GM12864 (cell line): ENCODE measurements around the gene ZNF223.

Source experiments
- DNase-seq: peaks from one replicate; pipeline ENCODE4 v3.0.0-alpha.2; 2011; ENCODE audit warnings: low read depth
- H3K4me3 ChIP-seq: 2 replicates; pipeline ENCODE4 v1.5.1; 2011; ENCODE audit warnings: mild to moderate bottlenecking, low read depth, low read length, control low read depth
- TF ChIP-seq, protein P1 (sequence below): IDR thresholded peaks from 2 replicates; pipeline ENCODE4 v1.5.1; 2011; ENCODE audit warnings: low read depth, mild to moderate bottlenecking, moderate library complexity, low read length, control low read depth, inconsistent platforms; ENCODE audit errors: missing control alignments

ZNF223 gene

DNA sequence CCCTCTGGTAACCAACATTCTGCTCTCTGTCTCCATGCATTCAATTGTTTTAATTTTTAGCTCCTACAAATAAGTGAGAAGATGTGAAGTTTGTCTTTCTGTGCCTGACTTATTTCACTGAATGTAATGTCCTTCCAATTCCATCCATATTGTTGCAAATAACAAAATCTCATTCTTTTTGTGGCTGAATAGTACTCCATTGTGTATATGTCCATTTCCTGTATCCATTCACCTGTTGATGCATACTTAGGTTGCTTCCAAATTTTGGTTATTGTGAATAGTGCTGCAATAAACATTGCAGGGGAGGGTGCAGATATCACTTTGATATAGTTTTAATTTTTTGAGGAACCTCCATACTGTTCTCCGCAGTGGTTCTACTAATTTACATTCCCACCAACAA is 17.6 kb downstream of the ZNF223 start:
- no peak for DNase-seq
- H3K4me3 ChIP-seq: no peak overlapping the region
- TF ChIP-seq, protein P1, sequence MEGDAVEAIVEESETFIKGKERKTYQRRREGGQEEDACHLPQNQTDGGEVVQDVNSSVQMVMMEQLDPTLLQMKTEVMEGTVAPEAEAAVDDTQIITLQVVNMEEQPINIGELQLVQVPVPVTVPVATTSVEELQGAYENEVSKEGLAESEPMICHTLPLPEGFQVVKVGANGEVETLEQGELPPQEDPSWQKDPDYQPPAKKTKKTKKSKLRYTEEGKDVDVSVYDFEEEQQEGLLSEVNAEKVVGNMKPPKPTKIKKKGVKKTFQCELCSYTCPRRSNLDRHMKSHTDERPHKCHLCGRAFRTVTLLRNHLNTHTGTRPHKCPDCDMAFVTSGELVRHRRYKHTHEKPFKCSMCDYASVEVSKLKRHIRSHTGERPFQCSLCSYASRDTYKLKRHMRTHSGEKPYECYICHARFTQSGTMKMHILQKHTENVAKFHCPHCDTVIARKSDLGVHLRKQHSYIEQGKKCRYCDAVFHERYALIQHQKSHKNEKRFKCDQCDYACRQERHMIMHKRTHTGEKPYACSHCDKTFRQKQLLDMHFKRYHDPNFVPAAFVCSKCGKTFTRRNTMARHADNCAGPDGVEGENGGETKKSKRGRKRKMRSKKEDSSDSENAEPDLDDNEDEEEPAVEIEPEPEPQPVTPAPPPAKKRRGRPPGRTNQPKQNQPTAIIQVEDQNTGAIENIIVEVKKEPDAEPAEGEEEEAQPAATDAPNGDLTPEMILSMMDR: no peak

DNA sequence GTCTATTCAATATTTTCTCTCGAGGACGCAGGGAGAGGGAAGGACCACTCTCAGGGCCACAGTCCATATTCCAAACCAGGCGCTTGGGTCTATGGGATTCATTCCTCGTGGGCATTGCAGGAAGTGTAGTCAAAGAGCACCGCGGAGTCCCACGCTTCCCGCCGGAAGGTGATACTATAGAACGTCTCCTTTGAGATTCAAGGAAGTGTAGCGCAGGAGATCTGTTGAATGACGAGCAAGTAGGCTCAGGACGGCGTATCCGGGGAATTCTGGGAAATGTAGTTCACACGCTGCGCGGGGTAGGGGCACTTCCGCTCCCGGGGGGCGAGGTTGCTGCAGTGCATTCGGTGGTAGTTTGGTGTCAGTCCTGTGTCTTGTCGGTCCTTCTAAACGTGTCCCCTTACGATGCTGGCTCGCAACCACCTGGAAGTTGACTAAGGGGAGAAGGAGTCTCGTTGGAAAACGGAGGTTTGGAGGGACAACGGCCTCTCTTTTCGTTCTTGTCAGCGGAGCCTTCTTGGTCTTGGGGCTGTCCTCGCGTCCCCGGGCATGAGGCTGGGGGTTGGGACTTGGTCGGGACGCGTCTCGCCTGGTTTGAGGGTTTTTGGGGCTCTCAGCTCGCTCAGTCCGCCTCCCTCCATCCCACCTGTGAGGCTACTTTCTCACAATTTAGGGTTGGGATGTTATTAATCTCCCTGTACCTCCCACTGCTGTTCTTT is 20.1 kb downstream of the ZNF223 start, which contains the start of gene ZNF284:
Gene ZNF284, plus strand, starts transcription at position 336 of the 719 bp plus-strand sequence. CDS start 4,231 bp downstream, outside the sequence.
- peak; percentile 71 for DNase-seq
- TF ChIP-seq, protein P1: no peak
- peak within 1 kb of the TSS; percentile 70 for H3K4me3 ChIP-seq

DNA sequence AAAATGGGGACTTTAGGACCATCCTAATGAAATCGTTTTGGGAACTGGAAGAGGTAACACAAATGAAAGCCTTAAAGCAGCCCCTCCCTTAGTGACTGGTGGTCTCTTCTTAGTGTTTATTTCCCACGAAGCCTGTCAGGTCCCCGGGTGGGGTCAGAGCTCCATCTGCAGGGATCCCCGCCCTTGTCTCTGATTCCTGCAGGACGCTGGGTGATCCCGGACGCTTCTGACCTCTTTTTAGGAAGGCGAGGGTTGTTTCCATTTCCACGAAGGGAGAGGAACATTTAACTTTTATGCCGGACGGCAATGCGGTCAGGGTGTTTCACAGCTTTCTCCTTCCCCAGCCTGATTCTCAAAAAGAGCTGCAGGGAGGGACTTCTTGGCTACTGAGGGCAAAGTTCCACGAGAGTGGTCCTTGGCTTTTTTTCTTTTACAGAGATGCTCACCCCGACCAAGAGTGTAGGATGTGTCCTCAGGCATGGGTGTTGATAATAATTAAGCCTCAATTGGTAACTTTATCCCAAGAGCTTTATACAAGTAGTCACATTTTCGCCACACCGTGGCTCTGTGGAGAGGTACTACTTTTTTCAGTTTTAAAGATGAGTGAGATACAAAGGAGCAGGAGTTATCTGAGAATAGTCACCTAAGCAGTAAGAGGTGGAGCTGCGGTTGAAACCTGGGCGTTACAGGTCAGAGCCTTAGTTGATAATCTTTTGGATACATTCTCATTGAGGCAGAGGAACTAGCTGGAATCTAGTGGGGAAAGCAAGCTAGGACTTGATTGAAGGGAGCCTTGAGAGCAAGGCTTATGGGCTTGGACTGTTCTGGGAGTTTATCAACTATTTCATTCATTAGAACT is 20.9 kb downstream of the ZNF223 start:
- TF ChIP-seq, protein P1: no peak
- DNase-seq: no peak
- H3K4me3 ChIP-seq: peak overlapping the region; percentile 70

DNA sequence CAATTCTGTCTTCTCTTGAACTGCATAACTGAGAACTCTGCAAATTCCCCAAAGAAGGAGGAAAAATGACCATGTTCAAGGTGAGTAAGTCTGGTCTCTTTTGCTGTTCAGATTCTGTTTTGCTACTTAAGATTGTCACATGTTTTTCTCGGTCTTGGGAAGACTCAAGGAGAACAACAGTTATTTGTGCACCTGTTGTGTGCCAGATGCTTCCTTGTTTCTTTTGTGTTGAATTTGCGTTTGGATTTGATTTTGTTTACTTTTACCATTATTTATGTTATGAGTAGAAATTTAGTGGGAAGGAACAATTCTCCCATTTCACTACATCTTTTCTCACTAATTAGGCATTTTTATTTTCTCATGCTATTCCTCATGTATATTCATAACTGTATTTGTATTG is 24.5 kb downstream of the ZNF223 start:
- H3K4me3 ChIP-seq: no peak overlapping the region
- no peak for DNase-seq
- TF ChIP-seq, protein P1: no peak

DNA sequence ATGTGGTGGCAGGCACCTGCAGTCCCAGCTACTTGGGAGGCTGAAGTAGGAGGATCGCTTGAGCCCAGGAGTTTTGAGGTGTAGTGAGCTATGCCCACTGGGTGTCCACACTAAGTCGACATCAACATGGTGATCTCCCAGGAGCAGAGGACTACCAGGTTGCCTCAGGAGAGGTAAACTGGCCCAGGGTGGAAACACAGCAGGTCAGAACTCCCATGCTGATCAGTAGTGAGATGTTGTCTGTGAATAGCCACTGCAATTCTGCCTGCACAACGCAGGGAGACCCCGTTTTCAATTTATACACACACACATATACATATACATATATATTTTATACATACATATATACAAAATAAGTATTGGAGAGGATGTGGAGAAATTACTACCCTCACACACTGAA is 40.3 kb downstream of the ZNF223 start:
- no peak for DNase-seq
- TF ChIP-seq, protein P1: no peak
- no peak overlapping the region for H3K4me3 ChIP-seq

DNA sequence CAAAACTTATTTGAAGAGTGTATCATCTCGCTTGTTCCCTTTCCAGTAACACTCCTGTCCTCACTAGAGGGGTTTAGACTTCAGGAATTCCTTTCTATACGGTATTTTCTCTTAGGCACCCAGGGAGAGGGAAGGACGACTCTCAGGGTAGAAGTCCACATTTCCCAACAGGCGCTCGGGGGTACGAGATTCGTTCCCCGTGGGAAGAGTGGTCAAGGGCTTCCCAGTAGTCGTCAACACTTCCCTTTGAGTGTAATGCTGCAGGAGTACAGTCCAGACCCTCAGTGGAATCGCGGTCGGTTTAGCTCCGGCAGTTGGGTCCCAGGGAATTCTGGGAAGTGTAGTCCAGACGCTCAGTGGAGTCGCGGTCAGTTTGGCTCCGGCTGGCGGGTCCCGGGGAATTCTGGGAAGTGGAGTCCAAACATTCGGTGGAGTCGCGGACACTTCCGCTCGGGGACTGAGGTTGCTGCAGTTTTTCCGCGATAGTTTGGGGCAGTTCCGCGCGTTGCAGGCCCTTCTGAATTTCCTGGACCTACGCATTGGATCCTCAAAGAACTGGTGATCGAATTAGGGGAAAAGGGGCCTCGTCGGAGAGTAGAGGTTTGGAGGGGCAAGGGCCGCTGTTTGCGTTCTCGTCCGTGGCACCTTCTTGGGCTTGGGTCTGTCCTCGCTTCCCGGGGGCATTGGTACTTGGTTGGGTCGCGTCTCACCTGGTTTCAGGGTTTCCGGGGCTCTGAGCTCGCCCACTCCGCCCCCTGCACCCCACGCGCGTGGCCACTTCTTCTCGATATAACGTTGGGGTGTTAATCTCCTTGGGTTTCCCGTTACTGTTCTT is 42.3 kb downstream of the ZNF223 start, which contains the start of gene ZNF224:
Gene ZNF224, plus strand, starts transcription at position 431 of the 835 bp plus-strand sequence. CDS start 3,513 bp downstream, outside the sequence.
- TF ChIP-seq, protein P1: no peak
- DNase-seq: peak; percentile 81

More for the DNA sequence above, 42.3 kb downstream of the ZNF223 start, which contains the start of gene ZNF224:
- H3K4me3 ChIP-seq: peak within 1 kb of the TSS; percentile 90
